ENCODE data around the gene RRH.

GRCh38 chr4:109816082-109816442 is 11.7 kb upstream of the RRH start:
- no peak for TF ChIP-seq CTCF (IDR thresholded peaks at IDR 0.05)
- no peak for TF ChIP-seq EZH2 (IDR thresholded peaks at IDR 0.05; ENCODE audit: borderline replicate concordance, insufficient read depth, low read depth, low read length, poor library complexity, severe bottlenecking)
